HEK293 (cell line): ENCODE results near the gene MYOM3.

ENCODE experiments used
- CTCF ChIA-PET: fragments of 350-600 bp; formaldehyde crosslinking; extraction: SDS; loops from one replicate; lab custom pipeline; 2021; ENCODE audit warnings: antibody characterized with exemption; lab: Yijun Ruan, JAX
- POLR2A ChIA-PET: fragments of 300-600 bp; formaldehyde crosslinking; extraction: SDS; loops from one replicate; lab custom pipeline; 2020; ENCODE audit warnings: antibody characterized with exemption, inconsistent platforms; lab: Yijun Ruan, JAX
- H3K27ac ChIP-seq: fragments of 200-500 bp; sonication (Bioruptor generic); 2 replicates; pipeline ENCODE4 v1.5.1; 2014; ENCODE audit warnings: low read depth, low read length, control low read depth, inconsistent platforms; ENCODE audit errors: extremely low read depth
- H3K36me3 ChIP-seq, 2 experiments: fragments of 200-500 bp in 1 of 2; sonication (Bioruptor generic) in 1 of 2; 1 replicate in 1 of 2; 2 replicates in 1 of 2; pipeline ENCODE4 v1.5.1; 2014 to 2017; ENCODE audit warnings: inconsistent platforms in 2 of 2, low read length in 2 of 2; ENCODE audit not compliant: control insufficient read depth in 2 of 2, insufficient read depth in 1 of 2
- H3K4me1 ChIP-seq: fragments of 200-500 bp; sonication (Bioruptor generic); 2 replicates; pipeline ENCODE4 v1.5.1; 2014; ENCODE audit warnings: mild to moderate bottlenecking, low read length, inconsistent platforms; ENCODE audit not compliant: control insufficient read depth, insufficient read depth
- H3K4me3 ChIP-seq: 2 replicates; pipeline ENCODE4 v1.5.1; 2011; ENCODE audit warnings: low read depth, mild to moderate bottlenecking, control low read depth, low read length, moderate library complexity
- H3K9me3 ChIP-seq: fragments of 200-500 bp; sonication (Bioruptor generic); 2 replicates; pipeline ENCODE4 v1.5.1; 2014; ENCODE audit warnings: low read depth, low read length, inconsistent platforms; ENCODE audit not compliant: control insufficient read depth, insufficient read depth
- BCL11B ChIP-seq: fragments of 450-650 bp; formaldehyde crosslinking; IDR thresholded peaks from 2 replicates; pipeline ENCODE4 v1.5.1; 2016; ENCODE audit warnings: low read depth, missing biosample characterization, missing genetic modification characterization
- ELK4 ChIP-seq: IDR thresholded peaks from 2 replicates; pipeline ENCODE4 v1.6.1; 2011; ENCODE audit warnings: mild to moderate bottlenecking, low read depth, low read length, borderline replicate concordance
- HOXD13 ChIP-seq: sonication (generic); formaldehyde crosslinking; IDR thresholded peaks from 2 replicates; pipeline ENCODE4 v1.8.0; 2022; ENCODE audit warnings: missing genetic modification reagents, borderline replicate concordance
- KLF9 ChIP-seq: fragments of 450-650 bp; formaldehyde crosslinking; IDR thresholded peaks from 2 replicates; pipeline ENCODE4 v1.5.1; 2016; ENCODE audit warnings: missing biosample characterization, missing genetic modification characterization, low read depth
- MZF1 ChIP-seq: fragments of 450-650 bp; formaldehyde crosslinking; IDR thresholded peaks from 2 replicates; pipeline ENCODE4 v1.5.1; 2017; ENCODE audit warnings: missing biosample characterization, missing genetic modification characterization, borderline replicate concordance
- SP3 ChIP-seq: fragments of 450-650 bp; formaldehyde crosslinking; IDR thresholded peaks from 2 replicates; pipeline ENCODE4 v1.5.1; 2016; ENCODE audit warnings: missing biosample characterization, missing genetic modification characterization
- ZBTB10 ChIP-seq: fragments of 450-650 bp; formaldehyde crosslinking; IDR thresholded peaks from 2 replicates; pipeline ENCODE4 v1.5.1; 2016; ENCODE audit warnings: missing biosample characterization, missing genetic modification characterization
- ZBTB20 ChIP-seq: fragments of 450-650 bp; formaldehyde crosslinking; IDR thresholded peaks from 2 replicates; pipeline ENCODE4 v1.5.1; 2016; ENCODE audit warnings: missing biosample characterization, missing genetic modification characterization
- ZEB2 ChIP-seq: fragments of 450-650 bp; formaldehyde crosslinking; IDR thresholded peaks from 2 replicates; pipeline ENCODE4 v1.5.1; 2016; ENCODE audit warnings: missing biosample characterization, missing genetic modification characterization
- ZFP3 ChIP-seq: fragments of 450-650 bp; formaldehyde crosslinking; IDR thresholded peaks from 2 replicates; pipeline ENCODE4 v1.5.1; 2016; ENCODE audit warnings: low read depth, missing biosample characterization, missing genetic modification characterization
- ZNF335 ChIP-seq: fragments of 450-650 bp; formaldehyde crosslinking; conservative IDR thresholded peaks from 2 replicates; pipeline ENCODE4 v1.5.1; 2016; ENCODE audit warnings: missing biosample characterization, missing genetic modification characterization
- ZNF488 ChIP-seq: fragments of 450-650 bp; formaldehyde crosslinking; IDR thresholded peaks from 2 replicates; pipeline ENCODE4 v1.5.1; 2016; ENCODE audit warnings: missing biosample characterization, missing genetic modification characterization
- ZNF501 ChIP-seq: fragments of 450-650 bp; formaldehyde crosslinking; IDR thresholded peaks from 2 replicates; pipeline ENCODE4 v1.5.1; 2016; ENCODE audit warnings: missing biosample characterization, missing genetic modification characterization
- ZNF510 ChIP-seq: fragments of 450-650 bp; formaldehyde crosslinking; IDR thresholded peaks from 2 replicates; pipeline ENCODE4 v1.5.1; 2018; ENCODE audit warnings: mild to moderate bottlenecking, missing genetic modification characterization, missing biosample characterization; ENCODE audit not compliant: insufficient replicate concordance
- ZNF518A ChIP-seq: fragments of 450-650 bp; formaldehyde crosslinking; conservative IDR thresholded peaks from 2 replicates; pipeline ENCODE4 v1.5.1; 2016; ENCODE audit warnings: low read depth, missing biosample characterization, missing genetic modification characterization
- ZNF529 ChIP-seq: fragments of 450-650 bp; formaldehyde crosslinking; IDR thresholded peaks from 2 replicates; pipeline ENCODE4 v1.5.1; 2017; ENCODE audit warnings: missing genetic modification characterization, missing biosample characterization; ENCODE audit not compliant: insufficient replicate concordance
- ZNF548 ChIP-seq: fragments of 450-650 bp; formaldehyde crosslinking; IDR thresholded peaks from 2 replicates; pipeline ENCODE4 v1.5.1; 2016; ENCODE audit warnings: missing biosample characterization, missing genetic modification characterization
- ZNF600 ChIP-seq: fragments of 450-650 bp; formaldehyde crosslinking; IDR thresholded peaks from 2 replicates; pipeline ENCODE4 v1.5.1; 2016; ENCODE audit warnings: missing biosample characterization, missing genetic modification characterization
- ZNF610 ChIP-seq: fragments of 450-650 bp; formaldehyde crosslinking; IDR thresholded peaks from 2 replicates; pipeline ENCODE4 v1.5.1; 2016; ENCODE audit warnings: missing biosample characterization, missing genetic modification characterization, borderline replicate concordance
- ZNF768 ChIP-seq: fragments of 450-650 bp; formaldehyde crosslinking; IDR thresholded peaks from 2 replicates; pipeline ENCODE4 v1.5.1; 2018; ENCODE audit warnings: missing biosample characterization, mild to moderate bottlenecking, missing genetic modification characterization
- ZNF830 ChIP-seq: fragments of 450-650 bp; IDR thresholded peaks from 2 replicates; pipeline ENCODE4 v1.5.0; 2018; ENCODE audit warnings: missing biosample characterization, missing genetic modification characterization, low read depth, mild to moderate bottlenecking, moderate library complexity
- ZSCAN30 ChIP-seq: fragments of 450-650 bp; IDR thresholded peaks from 2 replicates; pipeline ENCODE4 v1.5.1; 2018; ENCODE audit warnings: missing biosample characterization, mild to moderate bottlenecking, missing genetic modification characterization, moderate library complexity

MYOM3 gene

GRCh38 chr1:24150234-24151174, 38.6 kb upstream of the MYOM3 start (continued):
- TF ChIP-seq ZNF610 (no peak), SP3 (tag by site-specific recombination) (peak; percentile 51), ZNF768 (no peak), ZBTB10 (no peak), KLF9 (tag by site-specific recombination) (0 out of 2 replicates have a peak, but pooled peaks have one; percentile 44), ZNF529 (tag by site-specific recombination) (no peak), ZFP3 (tag by site-specific recombination) (no peak), ELK4 (no peak), ZNF335 (tag by site-specific recombination) (peak; percentile 37; the same call in 1 of the 2 replicates), ZNF501 (tag by site-specific recombination) (no peak)

- CTCF ChIA-PET = interaction anchor here (0.5 to 5.5 kb wide), 47 partner anchors 9 to 1806 kb away, joined by 3 to 80 read pairs (median 4); partner anchors contain the start of gene IFNLR1
- TF ChIP-seq MZF1 (tag by site-specific recombination) (no peak), ZNF510 (tag by site-specific recombination) (no peak)
- Histone ChIP-seq H3K4me3 (no peak overlapping the region), H3K4me1 (no peaks in the 10 kb centered on the region), H3K9me3 (no peaks in the 10 kb centered on the region), H3K36me3 (peaks cover 0 to under 1% of the 10 kb centered on the region in 2 experiments; a peak in 1 of 3 replicates), H3K27ac (no peak overlapping the region)
- POLR2A ChIA-PET = interaction anchor here (0.6 to 1.1 kb wide), 7 partner anchors 15 to 892 kb away, joined by 3 to 4 read pairs (median 3); partner anchors contain the start of gene PNRC2
Observed at GRCh38 chr1:24149866-24150233, 37.9 kb upstream of the MYOM3 start.

GRCh38 chr1:24147816-24148215, 35.9 kb upstream of the MYOM3 start:
- CTCF ChIA-PET = interaction anchor here (0.5 to 5.5 kb wide), 8 partner anchors 9 to 263 kb away, joined by 3 to 80 read pairs (median 4); no protein-coding TSS in a partner anchor
- no peak overlapping the region for H3K4me3 ChIP-seq
- no peaks in the 10 kb centered on the region for H3K4me1 ChIP-seq
- H3K27ac ChIP-seq = no peak overlapping the region
- no peaks in the 10 kb centered on the region for H3K9me3 ChIP-seq
- POLR2A ChIA-PET = interaction anchor here (0.6 kb wide), 1 partner anchor 20 kb away, joined by 4 read pairs; no protein-coding TSS in a partner anchor
- no peaks in the 10 kb centered on the region for H3K36me3 ChIP-seq
- TF ChIP-seq ZSCAN30 (tag by site-specific recombination) = no peak
- no peak for TF ChIP-seq ZNF830
- TF ChIP-seq HOXD13 (CRISPR knock-in tag) = no peak
- no peak for TF ChIP-seq ZEB2
- TF ChIP-seq BCL11B (tag by site-specific recombination) = no peak
- TF ChIP-seq ZBTB20 (tag by site-specific recombination) = no peak
- no peak for TF ChIP-seq ZNF548 (tag by site-specific recombination)
- TF ChIP-seq ZNF488 = no peak
- TF ChIP-seq ZFP3 (tag by site-specific recombination) = no peak
- no peak for TF ChIP-seq ZNF600 (tag by site-specific recombination)
- TF ChIP-seq ZNF518A (tag by site-specific recombination) = no peak
